IMR-90 (cell line): Measurements from ENCODE around the gene ZNF292. TPM values are rescaled to one million over a fixed set of nuclear protein-coding genes. Genes with fewer than 3 reads are reported as not detected.
A peak's percentile ranks its signal among the peaks of the same experiment; 100 is the strongest.
"Not testable (repeated sequence)": the region's sequence is repeated elsewhere in the genome, so short reads cannot be mapped to it uniquely, and the experiment has no call there.

Experiments
- ATAC-seq: fragments of 200-7000 bp; cut with Tn5 transposase; 2 replicates; pipeline ENCODE4 v1.9.1; 2020; ENCODE audit warnings: low read depth, mild to moderate bottlenecking, moderate library complexity
- BruUV-seq: library from RNA; stranded (reverse); fragments of 400-500 nt; replicated peaks from 2 replicates; lab custom pipeline; 2021; lab: Mats Ljungman, UMichigan
- CTCF ChIA-PET: fragments of 300-600 bp; formaldehyde crosslinking; extraction: SDS; loops from one replicate; lab custom pipeline; 2021; ENCODE audit warnings: antibody characterized with exemption; lab: Yijun Ruan, JAX
- POLR2A ChIA-PET: fragments of 300-600 bp; sonication (Branson Sonifier 250); formaldehyde crosslinking; loops from one replicate; lab custom pipeline; 2022; ENCODE audit warnings: antibody characterized with exemption; ENCODE audit not compliant: unreplicated experiment; lab: Charles Lee
- DNase-seq: peaks from one replicate; pipeline ENCODE4 v3.0.0; 2013
- H2AFZ ChIP-seq: replicated peaks from 2 replicates; pipeline ENCODE3; 2013; ENCODE audit warnings: low read length, mild to moderate bottlenecking; ENCODE audit not compliant: poor library complexity
- H2AK5ac ChIP-seq: 2 replicates; pipeline ENCODE4 v1.6.1; 2013; ENCODE audit warnings: low read depth, low read length, inconsistent platforms
- H2AK9ac ChIP-seq: replicated peaks from 2 replicates; pipeline ENCODE3; 2013; ENCODE audit warnings: mild to moderate bottlenecking, low read depth, low read length, moderate library complexity; ENCODE audit not compliant: poor library complexity
- H2BK120ac ChIP-seq: 2 replicates; pipeline ENCODE4 v1.6.1; 2013; ENCODE audit warnings: low read depth, low read length, inconsistent platforms
- H2BK15ac ChIP-seq: 3 replicates; pipeline ENCODE4 v1.6.1; 2013; ENCODE audit warnings: low read depth, low read length, inconsistent platforms
- H2BK20ac ChIP-seq: 2 replicates; pipeline ENCODE4 v1.6.1; 2013; ENCODE audit warnings: low read depth, mild to moderate bottlenecking, inconsistent platforms, low read length, moderate library complexity
- H2BK5ac ChIP-seq: 2 replicates; pipeline ENCODE4 v1.6.1; 2013; ENCODE audit warnings: mild to moderate bottlenecking, low read depth, low read length, inconsistent platforms; ENCODE audit not compliant: poor library complexity, severe bottlenecking
- H3K14ac ChIP-seq: replicated peaks from 2 replicates; pipeline ENCODE4 v1.6.1; 2013; ENCODE audit warnings: low read depth, low read length, inconsistent platforms
- H3K18ac ChIP-seq: 2 replicates; pipeline ENCODE4 v1.6.1; 2013; ENCODE audit warnings: low read depth, low read length, control low read depth
- H3K23ac ChIP-seq: 2 replicates; pipeline ENCODE4 v1.6.1; 2013; ENCODE audit warnings: low read depth, low read length, inconsistent platforms
- H3K27ac ChIP-seq: 2 replicates; pipeline ENCODE4 v1.5.1; 2013; ENCODE audit warnings: mild to moderate bottlenecking, control low read depth, low read length; ENCODE audit not compliant: insufficient read depth
- H3K27me3 ChIP-seq: 2 replicates; pipeline ENCODE4 v1.6.1; 2013; ENCODE audit warnings: low read length; ENCODE audit not compliant: control insufficient read depth, insufficient read depth
- H3K36me3 ChIP-seq: 2 replicates; pipeline ENCODE4 v1.6.1; 2013; ENCODE audit warnings: low read length, mixed read lengths; ENCODE audit not compliant: control insufficient read depth, insufficient read depth
- H3K4ac ChIP-seq: 2 replicates; pipeline ENCODE4 v1.6.1; 2013; ENCODE audit warnings: low read depth, low read length, inconsistent platforms
- H3K4me1 ChIP-seq: 2 replicates; pipeline ENCODE4 v1.6.1; 2013; ENCODE audit warnings: low read length, mixed read lengths; ENCODE audit not compliant: control insufficient read depth, insufficient read depth
- H3K4me2 ChIP-seq: 2 replicates; pipeline ENCODE4 v1.6.1; 2013; ENCODE audit warnings: low read depth, mild to moderate bottlenecking, control low read depth, low read length, moderate library complexity
- H3K4me3 ChIP-seq: 2 replicates; pipeline ENCODE4 v1.5.1; 2013; ENCODE audit warnings: low read depth, mild to moderate bottlenecking, control low read depth, low read length, moderate library complexity; ENCODE audit not compliant: insufficient read depth
- H3K56ac ChIP-seq: 2 replicates; pipeline ENCODE4 v1.6.1; 2013; ENCODE audit warnings: low read length, inconsistent platforms; ENCODE audit not compliant: insufficient read depth; ENCODE audit errors: extremely low read depth
- H3K79me1 ChIP-seq, 2 experiments: 2 replicates each; pipeline ENCODE4 v1.6.1; 2013; ENCODE audit warnings: low read length in 2 of 2, inconsistent platforms in 1 of 2, low read depth in 1 of 2
- H3K9ac ChIP-seq: 2 replicates; pipeline ENCODE4 v1.6.1; 2013; ENCODE audit warnings: low read depth, low read length, control low read depth
- H3K9me1 ChIP-seq: 2 replicates; pipeline ENCODE4 v1.6.1; 2013; ENCODE audit warnings: low read length, inconsistent platforms; ENCODE audit not compliant: insufficient read depth
- H3K9me3 ChIP-seq: 2 replicates; pipeline ENCODE4 v1.6.1; 2013; ENCODE audit warnings: low read length; ENCODE audit not compliant: control insufficient read depth, insufficient read depth
- H4K20me1 ChIP-seq: 2 replicates; pipeline ENCODE4 v1.6.1; 2013; ENCODE audit warnings: low read length, inconsistent platforms; ENCODE audit not compliant: insufficient read depth
- H4K5ac ChIP-seq: 2 replicates; pipeline ENCODE4 v1.6.1; 2013; ENCODE audit warnings: mild to moderate bottlenecking, low read depth, low read length, control low read depth
- H4K8ac ChIP-seq, 2 experiments: 2 replicates each; pipeline ENCODE4 v1.6.1; 2013; ENCODE audit warnings: low read depth in 2 of 2, low read length in 2 of 2, control low read depth in 1 of 2, inconsistent platforms in 1 of 2
- H4K91ac ChIP-seq: 2 replicates; pipeline ENCODE4 v1.6.1; 2013; ENCODE audit warnings: low read depth, low read length, inconsistent platforms; ENCODE audit not compliant: insufficient read depth
- CEBPB ChIP-seq: IDR thresholded peaks from 2 replicates; pipeline ENCODE4 v1.6.1; 2012; ENCODE audit warnings: low read depth, low read length, improper control_type of control experiment
- WGBS, 2 experiments: methylation state at CpG; one replicate each; pipeline versions ENCODE4 v1.1.5 to v1.1.7; 2013; ENCODE audit warnings: missing lambda C conversion rate in 2 of 2; ENCODE audit not compliant: insufficient read length in 1 of 2; ENCODE audit errors: extremely low coverage in 2 of 2; 5-methylcytosine and 5-hydroxymethylcytosine counted together
- dilution Hi-C: fragments of 300-500 bp; cut with HindIII; formaldehyde crosslinking; loops from one replicate; pipeline ENCODE4 v1.14.3; 2018; ENCODE audit warnings: low sequenced_read_pairs; ENCODE audit not compliant: unreplicated experiment
- in situ Hi-C: fragments of 300-500 bp; cut with MboI; formaldehyde crosslinking; loops from 3 replicates; pipeline ENCODE4 v1.14.3; 2019; ENCODE audit warnings: low sequenced_read_pairs, inconsistent platforms, mixed read lengths
- intact Hi-C: fragments of 100-400 bp; cut with micrococcal nuclease; formaldehyde crosslinking; loops from 2 replicates; pipeline ENCODE4 v1.10.0; 2022
- polyA plus RNA-seq, 3 experiments: library from polyadenylated mRNA; depleted of rRNA; stranded (reverse); fragments of >200 nt; gene quantifications; 2 replicates each; pipeline ENCODE4 v1.2.3, GENCODE V29; 2012; ENCODE audit warnings: low replicate concordance in 1 of 3
- total RNA-seq: library from RNA; depleted of rRNA; stranded (reverse); fragments of >200 nt; gene quantifications from 2 replicates; pipeline ENCODE4 v1.2.3, GENCODE V29; 2012

The ZNF292 gene
- total and polyA plus RNA-seq, 2 of the 4 experiments (the other 2 are of a cell fraction): 5.5 to 28.3 TPM

DNA sequence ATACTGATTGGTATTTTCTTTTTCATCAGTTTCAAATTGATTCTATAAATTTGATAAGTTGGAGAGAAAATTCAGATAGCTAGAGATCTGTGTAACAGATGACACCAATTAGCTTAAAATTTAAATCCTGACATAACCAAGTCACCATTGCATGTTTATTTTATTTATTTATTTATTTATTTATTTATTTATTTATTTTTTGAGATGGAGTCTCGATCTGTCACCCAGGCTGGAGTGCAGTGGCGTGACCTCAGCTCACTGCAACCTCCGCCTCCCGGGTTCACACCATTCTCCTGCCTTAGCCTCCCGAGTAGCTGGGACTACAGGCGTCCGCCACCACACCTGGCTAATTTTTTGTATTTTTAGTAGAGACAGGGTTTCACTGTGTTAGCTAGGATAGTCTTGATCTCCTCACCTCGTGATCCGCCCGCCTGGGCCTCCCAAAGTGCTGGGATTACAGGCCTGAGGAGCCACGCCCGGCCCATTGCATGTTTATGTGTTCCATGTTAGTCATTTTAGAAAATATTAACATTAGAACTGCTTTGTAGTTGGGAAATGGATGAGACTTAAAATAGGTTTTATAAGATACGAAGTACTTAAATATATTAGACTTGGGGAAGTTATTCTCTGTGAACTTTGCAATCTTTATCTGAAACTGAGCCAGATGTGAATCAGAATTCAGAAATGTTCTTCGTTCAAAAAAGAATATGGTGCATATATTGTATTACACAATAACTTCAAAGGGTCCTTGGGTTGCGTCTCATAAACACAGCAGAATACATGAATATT, 42.9 kb downstream of the ZNF292 start:
- ATAC-seq (peak; percentile 46), DNase-seq (peak; percentile 73)
- H3K9me3 ChIP-seq, H2BK120ac ChIP-seq, H2AK9ac ChIP-seq, H3K4me1 ChIP-seq, H3K9ac ChIP-seq, H3K4me2 ChIP-seq, H4K5ac ChIP-seq, H3K27ac ChIP-seq, H4K8ac ChIP-seq, H3K4me3 ChIP-seq, H2BK20ac ChIP-seq, H4K91ac ChIP-seq, H3K9me1 ChIP-seq, H3K4ac ChIP-seq, H2BK15ac ChIP-seq, H3K27me3 ChIP-seq, BruUV-seq, H3K56ac ChIP-seq, H3K23ac ChIP-seq, H2AFZ ChIP-seq, H2BK5ac ChIP-seq, H3K36me3 ChIP-seq, H3K18ac ChIP-seq, dilution Hi-C loops, H3K14ac ChIP-seq, in situ Hi-C loops, H2AK5ac ChIP-seq: not testable (repeated sequence)
- ChIA-PET POLR2A (interaction anchor here (0.5 kb wide), 1 partner anchor 10 kb away, joined by 3 read pairs; no protein-coding TSS in a partner anchor), CTCF (interaction anchor here (0.7 kb wide), 1 partner anchor 35 kb away, joined by 3 read pairs; no protein-coding TSS in a partner anchor)
- Histone ChIP-seq H3K79me1 (peaks cover 12 to 36% of the 10 kb centered on the region in 2 experiments; a peak in 3 of 4 replicates), H4K20me1 (peaks cover 50% of the 10 kb centered on the region)
- WGBS, 2 experiments: no CpG with 5 or more reads among the region's 15 CpGs
- peak; percentile 88 for TF ChIP-seq CEBPB
- intact Hi-C loops: loop anchor here (2.0 to 5.0 kb wide), 2 partner anchors 17 to 41 kb away; partner anchors contain the start of gene ZNF292
